Measurements from ENCODE around the gene NIPSNAP2. TPM values are rescaled to one million over a fixed set of nuclear protein-coding genes. Genes with fewer than 3 reads are reported as not detected.

The NIPSNAP2 gene
- total RNA-seq, 2 donors from 2014 or later, result 55.5 to 57.0 TPM

GRCh38 chr7:55963584-55964168 lies 709 bp upstream of the NIPSNAP2 start:
- no peak for ATAC-seq (replicated peaks in 1 of 2)
- Mint-ChIP-seq H3K36me3 (ENCODE audit: insufficient read depth in 2 of 2) (peaks cover 0 to 4% of the 10 kb centered on the region in 2 donors), H3K27me3 (ENCODE audit: low read depth) (no peaks in the 10 kb centered on the region), H3K9me3 (no peaks in the 10 kb centered on the region), H3K4me1 (ENCODE audit: low read depth) (peaks cover 16% of the 10 kb centered on the region), H3K27ac (peak overlapping the region; percentile 87), H3K4me3 (peak overlapping the region; percentile 65 to 73)
- no peak for DNase-seq

DNA sequence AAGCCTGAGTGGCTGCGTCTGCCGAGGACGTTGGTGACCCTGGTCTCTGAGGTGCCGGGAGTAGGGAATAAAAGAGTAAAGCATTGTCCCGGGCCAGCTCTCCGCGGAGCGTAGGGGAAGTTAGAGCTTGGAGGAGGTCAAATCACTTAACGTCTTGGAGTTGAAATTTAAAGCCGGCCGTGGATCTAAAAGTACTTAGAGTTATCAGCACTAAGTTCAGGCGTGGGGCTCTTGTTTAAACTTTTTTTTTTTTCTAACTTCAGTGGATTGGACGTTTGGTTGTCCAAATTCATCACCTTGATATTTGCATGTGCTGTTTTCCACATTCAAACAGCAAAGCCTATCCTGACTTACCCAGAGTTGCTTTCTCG lies 700 bp downstream of the NIPSNAP2 start:
- Mint-ChIP-seq H3K27me3 (ENCODE audit: low read depth) (no peaks in the 10 kb centered on the region), H3K9me3 (no peaks in the 10 kb centered on the region), H3K27ac (peak overlapping the region; percentile 93), H3K36me3 (ENCODE audit: insufficient read depth in 2 of 2) (peaks cover 3 to 6% of the 10 kb centered on the region in 2 donors), H3K4me1 (ENCODE audit: low read depth) (peaks cover 24% of the 10 kb centered on the region), H3K4me3 (peak overlapping the region; percentile 87 to 95)
- DNase-seq (no peak), ATAC-seq (replicated peaks in 1 of 2) (no peak)

GRCh38 chr7:55965805-55966421 lies 1.5 kb downstream of the NIPSNAP2 start:
- peaks cover 3 to 6% of the 10 kb centered on the region in 2 donors for H3K36me3 Mint-ChIP-seq (ENCODE audit: insufficient read depth in 2 of 2)
- peak overlapping the region; percentile 87 to 95 for H3K4me3 Mint-ChIP-seq
- H3K27me3 Mint-ChIP-seq (ENCODE audit: low read depth), result no peaks in the 10 kb centered on the region
- DNase-seq (no peak), ATAC-seq (replicated peaks in 1 of 2) (no peak)
- no peaks in the 10 kb centered on the region for H3K9me3 Mint-ChIP-seq
- no peak overlapping the region for H3K27ac Mint-ChIP-seq
- H3K4me1 Mint-ChIP-seq (ENCODE audit: low read depth), result peaks cover 32% of the 10 kb centered on the region

GRCh38 chr7:55966851-55967250 lies 2.5 kb downstream of the NIPSNAP2 start:
- Mint-ChIP-seq H3K4me1 (ENCODE audit: low read depth) (peaks cover 37% of the 10 kb centered on the region), H3K36me3 (ENCODE audit: insufficient read depth in 2 of 2) (peaks cover 3 to 6% of the 10 kb centered on the region in 2 donors), H3K27ac (no peak overlapping the region), H3K27me3 (ENCODE audit: low read depth) (no peaks in the 10 kb centered on the region), H3K4me3 (no peak overlapping the region), H3K9me3 (no peaks in the 10 kb centered on the region)
- DNase-seq, result no peak
- no peak for ATAC-seq (replicated peaks in 1 of 2)

GRCh38 chr7:55969391-55969790 lies 5.0 kb downstream of the NIPSNAP2 start:
- Mint-ChIP-seq H3K36me3 (ENCODE audit: insufficient read depth in 2 of 2) (peaks cover 3 to 6% of the 10 kb centered on the region in 2 donors), H3K27ac (no peak overlapping the region), H3K27me3 (ENCODE audit: low read depth) (no peaks in the 10 kb centered on the region), H3K4me3 (no peak overlapping the region), H3K9me3 (no peaks in the 10 kb centered on the region), H3K4me1 (ENCODE audit: low read depth) (peaks cover 27% of the 10 kb centered on the region)
- no peak for ATAC-seq (replicated peaks in 1 of 2)
- no peak for DNase-seq

GRCh38 chr7:55970561-55970960 lies 6.2 kb downstream of the NIPSNAP2 start:
- H3K27ac Mint-ChIP-seq, result no peak overlapping the region
- H3K4me3 Mint-ChIP-seq, result no peak overlapping the region
- peaks cover 3 to 6% of the 10 kb centered on the region in 2 donors for H3K36me3 Mint-ChIP-seq (ENCODE audit: insufficient read depth in 2 of 2)
- no peaks in the 10 kb centered on the region for H3K9me3 Mint-ChIP-seq
- DNase-seq (no peak), ATAC-seq (replicated peaks in 1 of 2) (no peak)
- H3K4me1 Mint-ChIP-seq (ENCODE audit: low read depth), result peaks cover 26% of the 10 kb centered on the region
- H3K27me3 Mint-ChIP-seq (ENCODE audit: low read depth), result no peaks in the 10 kb centered on the region

GRCh38 chr7:55970978-55971377 lies 6.6 kb downstream of the NIPSNAP2 start:
- peaks cover 22% of the 10 kb centered on the region for H3K4me1 Mint-ChIP-seq (ENCODE audit: low read depth)
- peaks cover 3 to 6% of the 10 kb centered on the region in 2 donors for H3K36me3 Mint-ChIP-seq (ENCODE audit: insufficient read depth in 2 of 2)
- no peaks in the 10 kb centered on the region for H3K9me3 Mint-ChIP-seq
- DNase-seq, result no peak
- peak overlapping the region; percentile 64 for H3K27ac Mint-ChIP-seq
- no peak overlapping the region for H3K4me3 Mint-ChIP-seq
- no peaks in the 10 kb centered on the region for H3K27me3 Mint-ChIP-seq (ENCODE audit: low read depth)
- no peak for ATAC-seq (replicated peaks in 1 of 2)

GRCh38 chr7:55973747-55974250 lies 9.4 kb downstream of the NIPSNAP2 start:
- H3K9me3 Mint-ChIP-seq, result no peaks in the 10 kb centered on the region
- H3K4me3 Mint-ChIP-seq, result no peak overlapping the region
- no peak for ATAC-seq (replicated peaks in 1 of 2)
- H3K36me3 Mint-ChIP-seq (ENCODE audit: insufficient read depth in 2 of 2), result peaks cover 2 to 7% of the 10 kb centered on the region in 2 donors
- no peak overlapping the region for H3K27ac Mint-ChIP-seq
- H3K4me1 Mint-ChIP-seq (ENCODE audit: low read depth), result peaks cover 21% of the 10 kb centered on the region
- no peaks in the 10 kb centered on the region for H3K27me3 Mint-ChIP-seq (ENCODE audit: low read depth)
- no peak for DNase-seq

DNA sequence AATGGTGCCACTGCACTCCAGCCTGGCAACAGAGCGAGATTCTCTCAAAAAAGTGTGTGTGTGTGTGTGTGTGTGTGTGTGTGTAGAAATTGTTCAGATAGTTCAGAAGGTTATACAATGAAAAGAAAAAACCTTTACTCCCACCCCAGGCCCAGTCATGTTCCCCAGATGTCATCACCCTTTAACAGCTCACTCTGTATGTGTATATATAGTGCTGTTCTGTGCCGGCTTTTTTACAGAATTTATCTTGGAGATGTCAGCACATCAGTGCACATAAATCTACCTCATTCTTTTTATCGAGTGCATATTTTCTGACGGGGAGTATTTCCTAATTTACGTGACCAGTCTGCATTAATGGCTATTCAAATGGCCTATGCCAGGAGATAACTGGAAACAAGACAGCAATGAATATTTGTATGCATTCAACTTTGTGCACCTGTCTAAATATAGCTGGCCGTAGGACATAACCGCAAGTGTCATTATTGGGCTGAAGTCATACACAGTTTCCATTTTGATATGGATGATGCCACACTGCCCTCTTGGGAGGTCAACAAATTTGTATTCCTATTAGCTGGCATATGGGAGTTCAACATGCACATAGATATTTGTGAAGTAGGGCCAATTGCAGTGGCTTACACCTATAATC lies 11.7 kb downstream of the NIPSNAP2 start:
- Mint-ChIP-seq H3K4me1 (ENCODE audit: low read depth) (peaks cover 4% of the 10 kb centered on the region), H3K27ac (peak overlapping the region; percentile 21), H3K4me3 (no peak overlapping the region), H3K9me3 (no peaks in the 10 kb centered on the region), H3K27me3 (ENCODE audit: low read depth) (no peaks in the 10 kb centered on the region), H3K36me3 (ENCODE audit: insufficient read depth in 2 of 2) (peaks cover 5 to 13% of the 10 kb centered on the region in 2 donors)
- DNase-seq (no peak), ATAC-seq (replicated peaks in 1 of 2) (no peak)

DNA sequence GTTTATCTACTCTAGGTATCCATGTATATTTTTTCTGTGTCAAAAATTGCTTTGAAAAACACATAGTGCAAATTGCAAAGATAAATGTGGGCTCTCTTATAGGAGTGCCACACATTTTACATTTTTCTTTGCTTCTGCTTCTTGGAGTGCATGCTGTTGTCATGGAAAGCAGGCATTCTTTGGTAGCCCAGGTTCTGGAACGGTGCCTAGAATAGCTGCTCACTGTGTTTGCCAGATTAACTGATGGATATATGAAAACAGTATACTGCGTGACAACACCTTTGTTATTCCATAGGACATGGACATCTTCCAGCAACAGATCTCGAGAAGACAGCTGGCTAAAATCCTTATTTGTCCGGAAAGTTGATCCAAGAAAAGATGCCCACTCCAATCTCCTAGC lies 13.4 kb downstream of the NIPSNAP2 start:
- Mint-ChIP-seq H3K27me3 (ENCODE audit: low read depth) (no peaks in the 10 kb centered on the region), H3K36me3 (ENCODE audit: insufficient read depth in 2 of 2) (peaks cover 5 to 19% of the 10 kb centered on the region in 2 donors), H3K9me3 (no peaks in the 10 kb centered on the region), H3K4me3 (no peak overlapping the region), H3K27ac (no peak overlapping the region), H3K4me1 (ENCODE audit: low read depth) (no peaks in the 10 kb centered on the region)
- DNase-seq (no peak), ATAC-seq (replicated peaks in 1 of 2) (no peak)

DNA sequence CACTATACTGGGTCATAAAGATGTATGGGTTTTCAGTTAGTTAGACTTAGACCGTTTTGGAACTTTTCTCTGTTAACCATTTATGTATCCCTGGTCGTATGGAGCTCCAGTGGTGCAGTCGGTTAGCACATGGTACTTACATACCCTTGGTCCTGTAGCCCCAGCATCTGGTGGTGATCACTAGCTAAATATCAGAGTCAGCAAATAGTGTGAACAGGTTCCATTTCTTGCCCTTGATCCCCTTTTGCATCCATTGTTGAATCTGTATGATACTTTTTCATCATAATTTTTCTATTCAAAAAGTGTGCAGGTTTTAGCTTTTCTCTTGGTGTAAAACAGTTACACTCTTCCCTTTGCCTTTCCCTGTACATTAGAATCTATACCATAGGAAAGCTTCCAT lies 15.9 kb downstream of the NIPSNAP2 start:
- ATAC-seq (replicated peaks in 1 of 2), result no peak
- Mint-ChIP-seq H3K36me3 (ENCODE audit: insufficient read depth in 2 of 2) (peaks cover 5 to 21% of the 10 kb centered on the region in 2 donors), H3K4me1 (ENCODE audit: low read depth) (no peaks in the 10 kb centered on the region), H3K4me3 (no peak overlapping the region), H3K27ac (no peak overlapping the region), H3K27me3 (ENCODE audit: low read depth) (no peaks in the 10 kb centered on the region), H3K9me3 (no peaks in the 10 kb centered on the region)
- no peak for DNase-seq

GRCh38 chr7:55983537-55983936 lies 19.2 kb downstream of the NIPSNAP2 start:
- Mint-ChIP-seq H3K4me3 (no peak overlapping the region), H3K36me3 (ENCODE audit: insufficient read depth in 2 of 2) (peaks cover 5 to 20% of the 10 kb centered on the region in 2 donors), H3K4me1 (ENCODE audit: low read depth) (no peaks in the 10 kb centered on the region), H3K27ac (no peak overlapping the region), H3K27me3 (ENCODE audit: low read depth) (no peaks in the 10 kb centered on the region), H3K9me3 (no peaks in the 10 kb centered on the region)
- DNase-seq (no peak), ATAC-seq (replicated peaks in 1 of 2) (no peak)

DNA sequence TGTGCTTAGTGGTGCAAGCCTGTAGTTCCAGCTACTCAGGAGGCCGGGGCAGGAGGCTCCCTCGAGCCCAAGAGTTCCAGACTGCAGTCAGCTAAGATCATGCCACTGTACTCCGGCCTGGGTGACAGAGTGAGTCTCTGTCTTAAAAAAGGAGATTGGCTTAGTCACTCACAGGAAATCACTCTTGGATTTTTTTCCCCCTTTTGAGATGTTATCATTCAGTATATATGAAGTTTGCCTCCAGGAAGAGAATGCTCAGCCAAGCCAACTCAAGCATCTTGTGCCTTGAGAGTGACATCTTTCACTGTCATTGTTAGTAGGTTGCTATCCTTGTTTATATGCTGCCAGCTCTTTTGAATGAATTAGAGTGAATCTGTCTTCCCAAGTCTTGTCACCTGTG lies 28.0 kb downstream of the NIPSNAP2 start:
- ATAC-seq (replicated peaks in 1 of 2), result no peak
- no peaks in the 10 kb centered on the region for H3K27me3 Mint-ChIP-seq (ENCODE audit: low read depth)
- H3K9me3 Mint-ChIP-seq, result no peaks in the 10 kb centered on the region
- no peaks in the 10 kb centered on the region for H3K4me1 Mint-ChIP-seq (ENCODE audit: low read depth)
- H3K4me3 Mint-ChIP-seq, result no peak overlapping the region
- H3K36me3 Mint-ChIP-seq (ENCODE audit: insufficient read depth in 2 of 2), result peaks cover 3 to 7% of the 10 kb centered on the region in 2 donors
- no peak overlapping the region for H3K27ac Mint-ChIP-seq
- DNase-seq, result no peak
